OCI-M2 (cell line): ENCODE results near the gene CCRL2.

Experiments
- DNase-seq: peaks from one replicate; lab custom pipeline; 2025; ENCODE audit not compliant: unreplicated experiment; lab: John Stamatoyannopoulos, UW

The CCRL2 gene

GRCh38 chr3:46406788-46407611 is at the start of gene CCRL2, which contains the start of gene CCR5AS:
TSS of gene CCRL2 (plus strand) at chr3:46407259. CDS start at chr3:46408080, 821 bp downstream.
TSS of gene CCR5AS (minus strand) at chr3:46407066.
- peak; percentile 8 for DNase-seq

GRCh38 chr3:46358466-46358865 is 48.6 kb upstream of the CCRL2 start:
- DNase-seq, result no peak

- DNase-seq, result no peak
These were observed 47.1 kb upstream of the CCRL2 start for GRCh38 chr3:46359733-46360493.

GRCh38 chr3:46360907-46361306 is 46.2 kb upstream of the CCRL2 start:
- DNase-seq, result no peak

- no peak for DNase-seq
These were observed 45.4 kb upstream of the CCRL2 start for GRCh38 chr3:46361408-46362283.

- DNase-seq, result no peak
These were observed 42.0 kb upstream of the CCRL2 start for GRCh38 chr3:46365041-46365440.

- DNase-seq, result no peak
These were observed 41.1 kb upstream of the CCRL2 start for GRCh38 chr3:46365737-46366524.

GRCh38 chr3:46367811-46368210 is 39.2 kb upstream of the CCRL2 start:
- no peak for DNase-seq

GRCh38 chr3:46368569-46368968 is 38.5 kb upstream of the CCRL2 start:
- DNase-seq, result no peak

GRCh38 chr3:46369151-46369550 is 37.9 kb upstream of the CCRL2 start:
- DNase-seq, result no peak

GRCh38 chr3:46369675-46370132 is 37.4 kb upstream of the CCRL2 start:
- no peak for DNase-seq

GRCh38 chr3:46370839-46371518 is 36.1 kb upstream of the CCRL2 start, which contains the start of gene CCR5:
TSS of gene CCR5 (plus strand) at chr3:46370946. CDS start at chr3:46372903, 1,957 bp downstream.
- DNase-seq, result no peak

GRCh38 chr3:46371519-46372340 is 35.3 kb upstream of the CCRL2 start:
- DNase-seq, result no peak

GRCh38 chr3:46372492-46373359 is 34.3 kb upstream of the CCRL2 start:
- DNase-seq, result no peak

- DNase-seq, result no peak
These were observed 32.3 kb upstream of the CCRL2 start for GRCh38 chr3:46374755-46375154.

- DNase-seq, result no peak
These were observed 31.8 kb upstream of the CCRL2 start for GRCh38 chr3:46375218-46375617.

GRCh38 chr3:46375814-46376213 is 31.2 kb upstream of the CCRL2 start:
- no peak for DNase-seq

GRCh38 chr3:46378426-46378942 is 28.6 kb upstream of the CCRL2 start:
- DNase-seq, result peak; percentile 20
